GM19468 (cell line): ENCODE measurements around the gene CAMK1D.
"Not testable (repeated sequence)": the region's sequence is repeated elsewhere in the genome, so short reads cannot be mapped to it uniquely, and the experiment has no call there.

Source experiments
- ATAC-seq: cut with Tn5 transposase; IDR thresholded peaks from one replicate; pipeline ENCODE4 v1.9.1; 2021; ENCODE audit warnings: mild to moderate bottlenecking, moderate library complexity, moderate number of reproducible peaks; ENCODE audit not compliant: unreplicated experiment; ENCODE audit errors: extremely low read depth

Gene CAMK1D

DNA sequence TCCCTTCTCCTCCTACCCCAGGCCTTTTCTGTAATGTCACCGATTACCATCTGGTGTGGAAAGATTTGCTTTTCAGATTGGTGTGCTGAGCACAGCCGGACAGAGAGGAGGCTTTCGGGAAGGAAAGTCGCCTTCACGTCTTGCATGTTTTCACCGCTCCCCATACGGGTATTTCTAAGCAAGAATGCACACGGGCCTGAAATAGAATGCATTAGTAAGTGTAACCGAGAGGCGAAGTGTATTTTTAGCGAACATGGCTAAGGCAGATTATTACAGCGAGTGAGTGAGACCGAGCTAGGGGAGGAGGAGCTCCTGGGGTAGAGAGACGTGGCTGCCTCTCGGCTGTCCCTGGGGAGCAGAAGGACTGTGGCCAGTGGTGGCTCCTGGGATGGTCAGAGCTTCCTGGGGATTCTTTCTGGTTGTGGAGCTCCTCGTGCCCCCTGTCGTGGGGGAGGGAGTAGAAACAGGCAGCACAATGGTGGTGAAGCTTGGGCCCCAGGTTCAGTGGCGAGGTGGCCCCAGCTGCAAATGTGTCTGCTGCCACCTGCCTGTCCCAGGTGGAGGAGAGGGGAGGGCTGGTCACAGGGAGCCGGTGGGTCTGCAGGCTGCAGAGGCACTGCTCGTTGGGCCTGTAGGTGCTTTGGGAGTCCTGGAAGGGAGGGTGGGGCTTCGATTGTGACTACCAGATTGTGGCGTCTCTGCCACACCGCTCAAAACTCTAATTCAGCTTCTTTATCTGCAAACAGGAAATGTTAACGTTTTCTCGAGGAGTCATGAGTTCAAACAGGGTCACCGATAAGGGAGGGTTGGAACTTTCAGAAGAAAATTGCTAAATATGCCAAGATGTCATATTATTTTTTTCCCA lies 135.8 kb downstream of the CAMK1D start:
- no peak for ATAC-seq

DNA sequence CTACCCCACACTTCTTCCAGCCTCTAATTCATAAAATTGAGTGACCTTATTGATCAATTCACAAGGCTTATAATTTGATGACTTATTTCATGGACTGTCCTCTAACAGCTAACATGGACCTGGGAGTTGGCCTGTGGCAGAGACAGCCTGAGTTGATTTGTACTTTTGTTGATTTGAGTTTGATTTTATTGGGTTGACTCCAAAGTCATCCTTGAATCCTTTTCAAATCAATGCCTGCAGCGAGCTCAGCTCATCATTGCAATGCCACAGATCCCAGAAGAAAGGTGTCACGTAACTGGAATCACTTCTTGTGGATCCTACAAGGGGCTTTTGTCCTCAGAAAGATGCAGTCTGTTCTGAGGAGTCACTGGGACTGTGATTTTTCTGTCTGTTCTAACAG lies 138.0 kb downstream of the CAMK1D start:
- ATAC-seq, result no peak

DNA sequence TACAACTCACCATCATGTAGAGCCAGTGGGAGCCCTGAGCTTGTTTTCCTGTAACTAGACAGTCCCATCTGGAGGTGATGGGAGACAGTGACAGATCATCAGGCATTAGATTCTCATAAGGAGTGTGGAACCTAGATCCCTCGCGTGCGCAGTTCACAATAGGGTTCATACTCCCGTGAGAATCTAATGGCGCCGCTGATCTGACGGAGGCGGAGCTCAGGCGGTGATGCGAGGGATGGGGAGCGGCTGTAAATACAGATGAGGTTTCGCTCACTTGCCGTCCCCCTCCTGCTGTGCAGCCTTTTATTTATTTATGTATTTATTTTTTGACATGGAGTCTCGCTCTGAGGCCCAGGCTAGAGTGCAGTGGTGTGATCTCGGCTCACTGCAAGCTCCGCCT lies 139.3 kb downstream of the CAMK1D start:
- ATAC-seq, result no peak

GRCh38 chr10:12489357-12489756 lies 140.0 kb downstream of the CAMK1D start:
- ATAC-seq, result no peak

GRCh38 chr10:12489806-12490205 lies 140.5 kb downstream of the CAMK1D start:
- ATAC-seq, result no peak

GRCh38 chr10:12490963-12491362 lies 141.6 kb downstream of the CAMK1D start:
- no peak for ATAC-seq

GRCh38 chr10:12491491-12491890 lies 142.1 kb downstream of the CAMK1D start:
- no peak for ATAC-seq

- ATAC-seq, result no peak
These were observed 142.7 kb downstream of the CAMK1D start for GRCh38 chr10:12492016-12492415.

GRCh38 chr10:12497046-12497445 lies 147.7 kb downstream of the CAMK1D start:
- ATAC-seq, result not testable (repeated sequence)

GRCh38 chr10:12499076-12499986 lies 150.0 kb downstream of the CAMK1D start:
- ATAC-seq, result no peak

DNA sequence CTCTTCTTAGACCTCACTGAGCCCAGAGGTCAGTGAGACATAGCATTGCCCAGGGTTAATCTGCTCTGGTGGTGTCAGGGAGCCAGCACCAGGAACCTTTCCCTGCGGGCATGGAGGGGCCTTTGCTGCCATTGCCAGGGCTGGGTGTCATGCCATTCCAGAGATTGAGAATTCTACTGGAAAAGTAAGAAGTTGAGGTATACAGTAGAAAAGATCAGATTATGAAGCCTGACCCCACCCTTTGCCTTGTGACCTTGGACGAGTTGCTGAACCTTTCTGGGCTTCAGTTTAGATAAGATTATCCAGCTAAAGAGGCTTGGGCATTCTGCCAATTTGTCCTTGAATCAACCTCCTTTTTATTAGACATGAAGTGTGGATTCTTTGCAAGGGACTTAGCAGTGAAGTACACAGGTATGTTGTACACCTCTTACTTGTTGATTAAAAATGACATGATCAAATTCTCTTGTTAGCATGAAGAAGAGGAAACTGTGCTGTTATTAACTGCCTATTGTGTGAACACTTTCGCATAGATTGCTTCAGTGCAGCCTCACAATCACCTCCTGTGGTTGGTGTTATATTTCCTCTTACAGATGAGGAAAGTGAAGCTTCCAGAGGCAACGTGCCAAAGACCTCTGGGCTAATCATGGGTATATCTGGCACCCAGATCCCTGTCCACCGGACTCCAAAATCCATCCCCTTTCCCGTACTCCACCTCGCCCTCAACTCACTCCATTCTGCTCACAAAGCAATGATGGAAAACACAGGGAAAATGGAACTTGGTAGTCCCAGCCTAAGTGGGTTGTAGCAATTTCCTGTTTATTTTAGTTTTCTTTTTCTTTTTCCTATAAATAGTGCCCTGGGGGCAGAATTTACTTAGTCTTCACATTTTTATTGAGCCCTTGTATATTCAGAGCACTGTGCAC lies 151.3 kb downstream of the CAMK1D start:
- ATAC-seq, result no peak

GRCh38 chr10:12501324-12501723 lies 152.0 kb downstream of the CAMK1D start:
- ATAC-seq, result no peak

DNA sequence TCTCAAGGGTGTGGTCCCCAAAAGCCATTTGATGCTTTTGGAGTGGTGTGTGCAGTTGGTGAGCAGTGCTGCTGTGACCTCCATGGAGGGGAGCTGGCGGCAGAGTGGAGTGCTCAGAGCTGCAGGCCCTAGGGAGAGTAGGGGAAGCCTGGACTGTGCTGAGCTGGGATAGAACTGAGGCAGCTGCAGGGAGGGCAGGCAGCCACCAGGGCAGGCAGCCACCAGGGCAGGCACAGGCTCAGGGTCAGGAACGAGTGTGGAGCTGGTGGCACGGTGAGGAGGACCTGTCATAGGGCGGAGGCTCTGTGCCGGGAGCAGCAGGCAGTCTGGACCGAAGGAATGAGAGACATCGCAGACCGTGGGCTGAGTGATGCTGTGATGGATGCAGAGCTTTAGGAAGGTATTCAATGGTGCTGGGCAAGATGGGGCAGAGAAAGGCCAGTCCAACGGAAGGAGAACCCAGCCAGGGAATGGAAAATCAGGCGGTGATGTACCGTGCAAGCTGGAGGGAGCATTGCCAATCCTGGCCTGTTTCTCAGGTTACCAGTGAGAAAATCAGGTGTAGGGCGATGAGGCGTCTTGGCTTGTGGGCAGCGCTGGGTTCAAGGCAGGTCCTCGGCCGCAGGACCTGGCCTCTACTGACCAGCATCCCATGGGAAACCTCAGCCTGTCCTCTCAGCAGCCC lies 152.6 kb downstream of the CAMK1D start:
- no peak for ATAC-seq

DNA sequence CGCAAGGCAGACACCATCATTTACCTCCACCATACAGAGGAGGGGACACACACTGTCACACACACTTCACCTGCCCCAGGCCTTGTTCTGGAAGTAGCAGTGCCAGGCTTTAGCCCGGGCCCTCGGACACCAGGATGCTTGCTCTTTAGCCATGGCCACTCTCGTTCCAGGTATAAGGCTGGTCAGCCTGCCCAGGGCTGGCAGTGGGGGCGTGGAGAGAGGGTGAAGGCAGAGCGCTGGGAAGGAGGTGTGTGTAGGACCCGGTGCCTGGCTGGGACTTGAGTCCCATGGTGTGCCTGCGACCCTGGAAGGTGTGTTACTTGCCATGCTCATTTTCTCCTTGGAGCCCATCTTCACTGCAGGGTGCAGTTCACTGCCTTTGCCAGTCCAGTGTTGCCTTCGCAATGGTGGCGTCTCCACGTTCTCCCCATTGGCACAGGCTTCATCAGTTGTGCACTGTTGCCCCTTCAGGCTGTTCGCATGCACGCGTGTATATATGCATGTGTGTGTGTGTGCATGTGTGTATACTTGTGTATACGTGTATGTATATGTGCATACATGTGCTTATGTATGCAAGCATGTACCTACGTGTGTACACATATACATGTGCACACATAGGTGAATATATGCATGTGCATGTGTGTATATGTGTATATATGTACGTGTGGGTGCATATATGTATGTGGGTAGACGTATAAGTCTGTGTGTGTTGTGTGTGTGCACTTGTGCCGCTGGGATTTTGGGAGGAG lies 153.4 kb downstream of the CAMK1D start:
- no peak for ATAC-seq

DNA sequence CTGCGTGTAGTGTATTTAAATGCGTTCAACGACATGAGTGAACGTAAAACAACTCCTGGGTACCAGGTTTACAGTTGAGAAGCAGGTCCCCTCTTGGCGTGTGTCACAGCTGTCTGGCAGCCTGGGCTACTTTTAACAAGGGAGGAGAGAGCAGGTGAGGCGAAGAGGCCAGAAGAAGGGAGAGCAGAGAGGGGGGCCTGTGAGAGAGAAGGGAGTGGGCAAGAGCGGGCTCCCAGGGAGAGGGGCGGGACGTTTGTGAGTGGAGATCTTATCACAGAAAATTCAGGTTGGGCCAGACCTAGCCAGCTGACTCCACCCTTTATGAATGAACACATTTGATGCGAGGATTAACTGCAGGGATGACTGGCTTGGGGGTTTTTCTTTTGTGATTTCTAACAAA lies 154.0 kb downstream of the CAMK1D start:
- ATAC-seq, result no peak

DNA sequence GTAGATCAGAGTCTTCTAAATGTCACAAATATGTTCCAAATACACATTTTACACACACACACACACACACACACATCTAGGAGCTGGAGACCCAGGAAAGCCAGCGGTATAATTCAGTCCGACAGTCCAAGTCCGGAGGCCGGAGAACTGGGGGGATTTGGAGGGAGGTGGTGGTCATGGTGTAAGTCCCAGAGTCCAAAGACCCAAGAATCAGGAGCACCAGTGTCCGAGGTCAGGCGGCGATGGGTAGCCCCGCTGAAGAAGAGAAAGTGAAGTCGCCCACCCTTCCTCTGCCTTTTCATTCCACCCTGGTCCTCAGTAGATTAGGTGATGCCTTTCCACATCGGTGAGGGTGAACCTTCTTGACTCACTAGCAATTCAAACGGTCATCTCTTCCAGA lies 154.8 kb downstream of the CAMK1D start:
- no peak for ATAC-seq

DNA sequence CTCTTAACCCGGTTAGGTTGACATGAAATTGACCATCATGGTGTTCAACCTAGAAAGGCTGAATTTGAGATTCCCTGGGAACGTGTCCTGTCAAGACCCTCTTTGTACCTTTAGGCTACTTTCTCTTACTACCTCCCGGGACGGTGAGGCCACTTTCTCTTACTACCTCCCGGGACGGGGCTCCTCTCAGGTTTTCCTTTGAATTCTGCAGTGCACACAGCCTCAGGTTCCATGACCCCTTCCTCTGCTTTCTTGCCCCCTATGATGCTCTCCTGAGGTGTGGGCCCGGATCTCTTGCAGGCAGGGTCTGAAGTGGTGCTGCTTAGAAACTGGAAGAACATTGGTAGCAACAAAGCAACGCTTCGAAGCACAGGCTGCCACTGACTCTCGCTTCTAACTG lies 155.3 kb downstream of the CAMK1D start:
- no peak for ATAC-seq

DNA sequence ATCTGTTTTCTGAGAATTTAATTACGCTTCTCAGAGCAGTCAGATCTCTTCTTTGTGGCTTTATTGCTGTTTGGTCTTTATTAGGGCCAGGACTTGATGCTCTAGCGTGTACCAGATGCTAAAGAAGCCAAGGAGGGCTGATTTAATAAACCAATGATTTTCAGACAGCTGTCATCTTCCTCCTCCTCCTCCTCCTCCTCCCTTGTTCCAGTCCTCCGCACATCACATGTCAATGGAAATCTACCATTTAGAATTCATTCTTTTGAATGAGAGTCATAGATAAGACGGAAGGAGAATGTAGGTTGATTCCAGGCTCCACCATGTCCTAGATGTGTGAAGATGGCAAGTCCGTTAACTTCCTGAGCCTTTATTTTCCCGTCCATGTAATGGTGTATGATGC lies 156.3 kb downstream of the CAMK1D start:
- no peak for ATAC-seq
